GM12878 (cell line): Measurements from ENCODE around the gene FIZ1. TPM values are rescaled to one million over a fixed set of nuclear protein-coding genes. Genes with fewer than 3 reads are reported as not detected.

Experiments
- ATF7 ChIP-seq: fragments of 450-650 bp; IDR thresholded peaks from 2 replicates; pipeline ENCODE4 v1.6.1; 2016; ENCODE audit warnings: low read depth, mild to moderate bottlenecking
- CBX5 ChIP-seq: sonication (generic); IDR thresholded peaks from 2 replicates; pipeline ENCODE4 v1.6.1; 2016; ENCODE audit warnings: low read depth, moderate library complexity, mild to moderate bottlenecking, inconsistent platforms
- EGR1 ChIP-seq, 2 experiments: IDR thresholded peaks; 1 replicate in 1 of 2; 2 replicates in 1 of 2; pipeline ENCODE4 v1.6.1; 2011 to 2012; ENCODE audit warnings: low read depth in 2 of 2, low read length in 2 of 2, borderline replicate concordance in 1 of 2, mild to moderate bottlenecking in 1 of 2, moderate library complexity in 1 of 2
- EP300 ChIP-seq, 2 experiments: fragments of 150-350 bp in 1 of 2; IDR thresholded peaks; 2 replicates each; pipeline ENCODE4 v1.6.1; 2011 to 2012; ENCODE audit warnings: low read depth in 2 of 2, low read length in 2 of 2, borderline replicate concordance in 1 of 2, improper control_type of control experiment in 1 of 2, inconsistent platforms in 1 of 2; ENCODE audit not compliant: control insufficient read depth in 1 of 2
- ETV6 ChIP-seq, 2 experiments: fragments of 450-650 bp in 1 of 2; IDR thresholded peaks in 1 of 2; conservative IDR thresholded peaks in 1 of 2; 2 replicates each; pipeline ENCODE4 v1.6.1; 2014; ENCODE audit warnings: antibody characterized with exemption in 1 of 2, borderline replicate concordance in 1 of 2, low read depth in 1 of 2, mild to moderate bottlenecking in 1 of 2, moderate library complexity in 1 of 2
- FOXK2 ChIP-seq: fragments of 450-650 bp; IDR thresholded peaks from 2 replicates; pipeline ENCODE4 v1.6.1; 2017; ENCODE audit warnings: mild to moderate bottlenecking, moderate library complexity
- HDGF ChIP-seq: fragments of 450-650 bp; IDR thresholded peaks from 2 replicates; pipeline ENCODE4 v1.6.1; 2016; ENCODE audit warnings: antibody characterized with exemption
- JUND ChIP-seq: IDR thresholded peaks from 2 replicates; pipeline ENCODE4 v1.6.1; 2012; ENCODE audit warnings: low read depth, mild to moderate bottlenecking, low read length, improper control_type of control experiment, moderate library complexity
- NFIC ChIP-seq: IDR thresholded peaks from 2 replicates; pipeline ENCODE4 v1.6.1; 2012; ENCODE audit warnings: low read depth, mild to moderate bottlenecking, inconsistent platforms, low read length, moderate library complexity
- NR2F1 ChIP-seq: fragments of 450-650 bp; conservative IDR thresholded peaks from 2 replicates; pipeline ENCODE4 v1.6.1; 2017; ENCODE audit warnings: mild to moderate bottlenecking
- POU2F2 ChIP-seq: IDR thresholded peaks from 3 replicates; pipeline ENCODE4 v1.6.1; 2011; ENCODE audit warnings: low read depth, mild to moderate bottlenecking, low read length, borderline replicate concordance
- SUZ12 ChIP-seq: fragments of 200-600 bp; sonication (generic); IDR thresholded peaks from one replicate; pipeline ENCODE4 v1.6.1; 2018; ENCODE audit warnings: antibody characterized with exemption, mild to moderate bottlenecking; ENCODE audit not compliant: unreplicated experiment
- TCF7 ChIP-seq: IDR thresholded peaks from 2 replicates; pipeline ENCODE4 v1.6.1; 2014; ENCODE audit warnings: antibody characterized with exemption, borderline replicate concordance
- polyA plus RNA-seq, 11 experiments: library from polyadenylated mRNA; depleted of rRNA in 4 of 11; unstranded in 6 of 11; stranded (reverse) in 5 of 11; fragments of >200 nt; fragmentation: Nextera tagmentation in 4 of 11; fragmentation: Illumina TruSeq in 1 of 11; extraction: Ambion mirVana in 4 of 11; extraction: Trizol in 1 of 11; gene quantifications; 1 replicate in 1 of 11; 2 replicates in 10 of 11; pipeline versions ENCODE4 v1.2.1 to v1.2.3, GENCODE V29; 2011 to 2016; ENCODE audit warnings: inconsistent platforms in 2 of 11, missing spikeins in 2 of 11, low read depth in 1 of 11
- total RNA-seq, 4 experiments: library from RNA; depleted of rRNA in 3 of 4; stranded (reverse); fragments of >200 nt in 3 of 4; fragmentation: Illumina TruSeq in 1 of 4; extraction: Trizol in 1 of 4; gene quantifications; 2 replicates each; pipeline versions ENCODE4 v1.2.1 to v1.2.3, GENCODE V29; 2013 to 2021
- TF ChIP-seq, protein P1 (sequence below): IDR thresholded peaks from 2 replicates; pipeline ENCODE4 v1.6.1; 2012; ENCODE audit warnings: low read length, inconsistent platforms
- TF ChIP-seq, protein P2 (sequence below): IDR thresholded peaks from 2 replicates; pipeline ENCODE4 v1.6.1; 2012; ENCODE audit warnings: low read depth, low read length, improper control_type of control experiment
- TF ChIP-seq, protein P3 (sequence below): IDR thresholded peaks from 2 replicates; pipeline ENCODE4 v1.6.1; 2011; ENCODE audit warnings: borderline replicate concordance, low read depth, mild to moderate bottlenecking, moderate library complexity, mixed read lengths, low read length; ENCODE audit not compliant: insufficient read depth; ENCODE audit errors: extremely low read length
- TF ChIP-seq, protein P4 (sequence below): fragments of 150-350 bp; IDR thresholded peaks from 2 replicates; pipeline ENCODE4 v1.6.1; 2014; ENCODE audit warnings: mild to moderate bottlenecking, low read depth, low read length
- TF ChIP-seq, protein P5 (sequence below): fragments of 450-650 bp; IDR thresholded peaks from 2 replicates; pipeline ENCODE4 v1.6.1; 2016; ENCODE audit warnings: mild to moderate bottlenecking

Gene FIZ1
- total and polyA plus RNA-seq, 10 of the 15 experiments (the other 5 are each of a cell fraction or from before 2014, with no cell fraction given): 0.60 to 16.8 (median 4.2) TPM

DNA sequence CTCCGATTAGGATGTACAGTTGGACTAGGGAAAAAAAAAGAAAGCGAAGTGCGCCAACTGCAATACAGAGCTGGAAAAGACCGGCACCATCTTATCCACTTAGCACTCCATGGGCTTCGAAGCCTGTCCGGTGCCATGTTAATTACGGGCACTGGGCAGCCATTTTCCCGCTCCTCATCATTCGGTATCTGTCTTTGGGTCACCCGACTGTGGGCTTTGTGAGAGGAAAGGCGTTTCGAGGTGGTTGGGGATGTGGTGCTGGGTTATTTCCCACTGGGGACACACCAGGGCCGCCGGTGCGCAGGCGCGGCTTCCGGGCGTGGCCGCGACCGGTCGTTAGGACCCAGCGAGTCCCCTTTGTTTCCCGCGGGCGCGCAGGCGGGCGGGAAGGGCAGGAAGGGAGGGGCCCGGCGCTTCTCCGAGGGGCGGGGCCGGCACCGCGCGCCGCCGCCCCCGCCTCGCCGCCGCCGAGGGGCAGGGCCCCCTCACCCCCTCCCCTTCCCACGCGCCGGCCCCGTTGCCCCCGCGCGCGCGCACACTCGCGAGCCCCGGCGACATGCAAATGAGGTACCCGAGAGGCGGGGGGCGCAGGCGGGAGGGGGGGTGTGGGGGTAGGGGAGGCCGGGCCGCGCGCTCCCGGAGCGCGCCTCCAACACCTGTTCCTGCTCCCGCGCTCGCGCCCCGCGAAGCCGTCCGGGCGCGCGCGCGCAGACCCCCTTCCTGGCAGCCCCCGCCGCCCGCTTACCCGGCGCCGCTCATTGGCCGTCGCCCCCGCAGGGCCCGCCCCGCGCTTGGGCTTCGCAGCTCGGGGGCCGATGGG, 735 bp upstream of the FIZ1 start, which contains the start of gene ZNF524 (continued):
- TF ChIP-seq NR2F1 (0 out of 2 replicates have a peak, but pooled peaks have one; percentile 42), ATF7 (no peak), FOXK2 (no peak), NFIC (no peak), ETV6 (conservative IDR thresholded peaks at IDR 0.05 in 1 of 2, IDR thresholded peaks at IDR 0.05 in 1 of 2; ENCODE audit: borderline replicate concordance in 1 of 2, low read depth in 1 of 2) (no peak), TCF7 (no peak), EGR1 (IDR thresholded peaks at IDR 0.05; ENCODE audit: borderline replicate concordance in 1 of 2, low read depth in 2 of 2, low read length in 2 of 2) (peak in 1 of 2 experiments; percentile 94; a peak in 2 of 3 replicates), CBX5 (no peak), EP300 (IDR thresholded peaks at IDR 0.05; ENCODE audit: borderline replicate concordance in 1 of 2, control insufficient read depth in 1 of 2, low read depth in 2 of 2, low read length in 2 of 2) (no peak), POU2F2 (no peak), JUND (no peak), SUZ12 (no peak), HDGF (no peak)
- TF ChIP-seq, protein P1, sequence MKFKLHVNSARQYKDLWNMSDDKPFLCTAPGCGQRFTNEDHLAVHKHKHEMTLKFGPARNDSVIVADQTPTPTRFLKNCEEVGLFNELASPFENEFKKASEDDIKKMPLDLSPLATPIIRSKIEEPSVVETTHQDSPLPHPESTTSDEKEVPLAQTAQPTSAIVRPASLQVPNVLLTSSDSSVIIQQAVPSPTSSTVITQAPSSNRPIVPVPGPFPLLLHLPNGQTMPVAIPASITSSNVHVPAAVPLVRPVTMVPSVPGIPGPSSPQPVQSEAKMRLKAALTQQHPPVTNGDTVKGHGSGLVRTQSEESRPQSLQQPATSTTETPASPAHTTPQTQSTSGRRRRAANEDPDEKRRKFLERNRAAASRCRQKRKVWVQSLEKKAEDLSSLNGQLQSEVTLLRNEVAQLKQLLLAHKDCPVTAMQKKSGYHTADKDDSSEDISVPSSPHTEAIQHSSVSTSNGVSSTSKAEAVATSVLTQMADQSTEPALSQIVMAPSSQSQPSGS: no peak
- TF ChIP-seq, protein P2, sequence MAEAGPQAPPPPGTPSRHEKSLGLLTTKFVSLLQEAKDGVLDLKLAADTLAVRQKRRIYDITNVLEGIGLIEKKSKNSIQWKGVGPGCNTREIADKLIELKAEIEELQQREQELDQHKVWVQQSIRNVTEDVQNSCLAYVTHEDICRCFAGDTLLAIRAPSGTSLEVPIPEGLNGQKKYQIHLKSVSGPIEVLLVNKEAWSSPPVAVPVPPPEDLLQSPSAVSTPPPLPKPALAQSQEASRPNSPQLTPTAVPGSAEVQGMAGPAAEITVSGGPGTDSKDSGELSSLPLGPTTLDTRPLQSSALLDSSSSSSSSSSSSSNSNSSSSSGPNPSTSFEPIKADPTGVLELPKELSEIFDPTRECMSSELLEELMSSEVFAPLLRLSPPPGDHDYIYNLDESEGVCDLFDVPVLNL: peak; percentile 74; the same call in 1 of the 2 replicates
- TF ChIP-seq, protein P3, sequence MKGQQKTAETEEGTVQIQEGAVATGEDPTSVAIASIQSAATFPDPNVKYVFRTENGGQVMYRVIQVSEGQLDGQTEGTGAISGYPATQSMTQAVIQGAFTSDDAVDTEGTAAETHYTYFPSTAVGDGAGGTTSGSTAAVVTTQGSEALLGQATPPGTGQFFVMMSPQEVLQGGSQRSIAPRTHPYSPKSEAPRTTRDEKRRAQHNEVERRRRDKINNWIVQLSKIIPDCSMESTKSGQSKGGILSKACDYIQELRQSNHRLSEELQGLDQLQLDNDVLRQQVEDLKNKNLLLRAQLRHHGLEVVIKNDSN: no peak
- TF ChIP-seq, protein P4, sequence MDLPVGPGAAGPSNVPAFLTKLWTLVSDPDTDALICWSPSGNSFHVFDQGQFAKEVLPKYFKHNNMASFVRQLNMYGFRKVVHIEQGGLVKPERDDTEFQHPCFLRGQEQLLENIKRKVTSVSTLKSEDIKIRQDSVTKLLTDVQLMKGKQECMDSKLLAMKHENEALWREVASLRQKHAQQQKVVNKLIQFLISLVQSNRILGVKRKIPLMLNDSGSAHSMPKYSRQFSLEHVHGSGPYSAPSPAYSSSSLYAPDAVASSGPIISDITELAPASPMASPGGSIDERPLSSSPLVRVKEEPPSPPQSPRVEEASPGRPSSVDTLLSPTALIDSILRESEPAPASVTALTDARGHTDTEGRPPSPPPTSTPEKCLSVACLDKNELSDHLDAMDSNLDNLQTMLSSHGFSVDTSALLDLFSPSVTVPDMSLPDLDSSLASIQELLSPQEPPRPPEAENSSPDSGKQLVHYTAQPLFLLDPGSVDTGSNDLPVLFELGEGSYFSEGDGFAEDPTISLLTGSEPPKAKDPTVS: 0 out of 2 replicates have a peak, but pooled peaks have one; percentile 14
- TF ChIP-seq, protein P5, sequence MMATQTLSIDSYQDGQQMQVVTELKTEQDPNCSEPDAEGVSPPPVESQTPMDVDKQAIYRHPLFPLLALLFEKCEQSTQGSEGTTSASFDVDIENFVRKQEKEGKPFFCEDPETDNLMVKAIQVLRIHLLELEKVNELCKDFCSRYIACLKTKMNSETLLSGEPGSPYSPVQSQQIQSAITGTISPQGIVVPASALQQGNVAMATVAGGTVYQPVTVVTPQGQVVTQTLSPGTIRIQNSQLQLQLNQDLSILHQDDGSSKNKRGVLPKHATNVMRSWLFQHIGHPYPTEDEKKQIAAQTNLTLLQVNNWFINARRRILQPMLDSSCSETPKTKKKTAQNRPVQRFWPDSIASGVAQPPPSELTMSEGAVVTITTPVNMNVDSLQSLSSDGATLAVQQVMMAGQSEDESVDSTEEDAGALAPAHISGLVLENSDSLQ: no peak; the same call in 1 of the 2 replicates
